GM21576 (cell line): ENCODE results near the gene RAD9A.

ENCODE experiments used
- ATAC-seq: cut with Tn5 transposase; IDR thresholded peaks from one replicate; pipeline ENCODE4 v1.9.1; 2021; ENCODE audit warnings: mild to moderate bottlenecking, moderate library complexity; ENCODE audit not compliant: unreplicated experiment

RAD9A gene

GRCh38 chr11:67407688-67408163 is 15.9 kb downstream of the RAD9A start:
- no peak for ATAC-seq

GRCh38 chr11:67408437-67409200 is 16.8 kb downstream of the RAD9A start:
- no peak for ATAC-seq

- peak; percentile 49 for ATAC-seq
These were observed 17.5 kb downstream of the RAD9A start for GRCh38 chr11:67409261-67409666.

DNA sequence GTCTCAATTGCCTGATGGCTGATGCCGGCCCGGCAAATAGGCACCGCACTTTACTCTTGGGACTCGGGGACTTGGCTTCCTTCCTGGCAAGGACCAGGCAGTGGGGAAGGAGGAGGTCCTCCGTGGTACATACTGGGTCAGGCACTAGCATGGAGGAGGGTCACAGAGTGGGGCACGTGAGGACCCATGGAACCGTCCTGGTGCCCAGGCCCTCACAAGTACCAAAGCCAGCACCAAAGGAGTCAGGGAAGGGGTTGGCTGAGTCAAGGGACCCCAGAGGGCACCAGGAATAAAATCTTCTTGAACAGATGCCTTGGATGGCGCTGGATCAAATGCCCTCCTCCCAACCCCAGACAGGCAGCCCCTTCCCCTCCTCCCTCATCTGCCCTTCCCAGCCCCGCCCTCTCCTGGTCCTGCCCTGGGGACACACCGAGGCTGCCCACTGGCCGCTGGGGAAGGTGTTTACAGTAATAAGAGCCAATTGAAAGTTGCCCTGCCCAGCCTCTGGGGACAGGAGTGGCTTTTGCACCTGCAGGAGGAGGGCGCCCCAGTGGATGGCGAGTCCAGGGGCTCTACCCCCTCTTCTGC is 18.1 kb downstream of the RAD9A start:
- ATAC-seq, result no peak

GRCh38 chr11:67410369-67410831 is 18.6 kb downstream of the RAD9A start:
- no peak for ATAC-seq

DNA sequence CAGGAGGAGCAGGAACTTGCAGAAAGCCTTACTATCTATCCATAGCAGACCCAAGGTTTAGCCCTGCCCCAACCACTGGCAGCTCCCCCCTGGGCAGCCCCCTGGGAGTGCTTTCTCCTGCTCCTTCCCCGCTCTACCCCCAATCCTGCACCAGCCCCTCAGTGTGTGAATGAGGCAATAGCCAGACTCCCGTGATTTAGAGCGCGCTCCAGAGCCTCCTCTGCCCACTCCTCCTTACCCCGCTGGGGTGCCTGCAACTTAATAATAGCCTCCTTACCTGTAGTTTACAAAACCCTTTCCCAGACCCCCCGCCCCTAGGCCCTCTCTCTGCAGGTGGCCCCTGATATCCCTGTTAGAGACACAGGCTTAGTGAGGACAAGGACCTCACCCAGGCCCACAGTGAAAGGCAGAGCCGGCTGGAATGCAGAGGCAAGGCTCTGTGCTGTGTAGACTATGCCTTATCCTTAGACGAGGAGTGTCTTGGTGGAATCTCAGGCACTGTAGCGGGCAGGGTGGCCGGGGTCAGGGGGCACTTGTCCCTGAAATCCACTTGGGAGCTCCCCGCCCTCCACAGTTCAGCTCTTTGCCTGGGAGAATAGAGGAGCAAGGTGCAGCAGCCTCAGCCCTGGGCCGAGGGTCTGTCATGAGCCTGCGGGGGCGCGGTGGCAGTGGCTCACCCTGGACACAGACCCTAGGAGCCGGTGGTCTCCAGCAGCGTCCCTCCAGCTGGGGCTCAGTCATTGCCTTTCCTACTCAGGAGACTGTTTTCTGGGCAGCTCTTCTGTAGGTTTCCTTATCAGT is 19.4 kb downstream of the RAD9A start:
- ATAC-seq, result no peak

DNA sequence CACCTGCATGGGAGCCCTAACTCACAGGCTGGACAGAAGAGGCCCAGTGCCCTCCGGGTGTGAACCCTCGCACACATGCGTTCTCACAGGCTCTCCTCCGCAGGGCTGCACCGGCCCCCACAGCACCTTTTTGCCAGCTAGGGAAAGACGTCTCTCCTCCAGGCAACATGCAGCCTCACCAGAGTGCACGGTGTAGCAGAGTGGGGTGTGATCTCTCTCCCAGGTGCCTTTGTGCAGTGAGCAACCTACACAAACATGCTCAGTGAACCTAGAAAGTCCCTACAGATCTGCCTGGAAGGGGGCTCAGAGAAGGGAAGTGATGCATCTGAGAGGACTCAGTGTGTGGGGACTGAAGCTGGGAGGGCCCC is 20.0 kb downstream of the RAD9A start:
- no peak for ATAC-seq

DNA sequence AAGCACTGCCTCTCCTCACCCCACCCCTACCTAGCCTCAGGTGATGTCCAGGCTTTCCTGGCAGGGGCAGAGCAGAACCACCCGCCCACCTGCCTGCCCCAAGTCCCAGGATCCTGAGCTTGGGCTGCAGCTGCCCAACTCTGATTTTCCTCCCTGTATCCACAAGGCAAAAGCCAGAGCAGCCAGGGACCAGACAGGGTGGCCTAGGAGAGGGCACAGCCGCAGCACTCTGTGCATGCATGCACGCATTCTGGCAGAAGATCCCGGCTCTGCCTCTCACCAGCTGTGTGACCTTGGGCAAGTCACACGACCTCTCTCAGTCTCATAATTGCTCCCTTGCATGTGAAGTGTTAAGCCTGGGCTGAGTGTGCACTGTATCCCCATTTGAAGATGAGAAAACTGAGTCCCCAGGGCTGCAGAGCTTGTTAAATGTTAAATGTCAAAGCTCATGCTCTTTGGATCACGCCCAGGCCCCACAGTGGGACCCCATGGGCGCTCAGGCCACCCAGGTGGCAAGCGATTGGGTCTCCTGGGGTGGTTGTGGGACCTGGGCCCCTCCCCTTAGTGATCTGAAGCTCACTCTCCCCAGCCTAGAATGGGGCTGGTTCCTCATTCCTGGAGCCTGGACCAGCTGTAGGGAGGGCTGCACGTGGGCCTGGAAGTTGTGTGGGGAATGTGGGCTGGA is 20.9 kb downstream of the RAD9A start:
- no peak for ATAC-seq

DNA sequence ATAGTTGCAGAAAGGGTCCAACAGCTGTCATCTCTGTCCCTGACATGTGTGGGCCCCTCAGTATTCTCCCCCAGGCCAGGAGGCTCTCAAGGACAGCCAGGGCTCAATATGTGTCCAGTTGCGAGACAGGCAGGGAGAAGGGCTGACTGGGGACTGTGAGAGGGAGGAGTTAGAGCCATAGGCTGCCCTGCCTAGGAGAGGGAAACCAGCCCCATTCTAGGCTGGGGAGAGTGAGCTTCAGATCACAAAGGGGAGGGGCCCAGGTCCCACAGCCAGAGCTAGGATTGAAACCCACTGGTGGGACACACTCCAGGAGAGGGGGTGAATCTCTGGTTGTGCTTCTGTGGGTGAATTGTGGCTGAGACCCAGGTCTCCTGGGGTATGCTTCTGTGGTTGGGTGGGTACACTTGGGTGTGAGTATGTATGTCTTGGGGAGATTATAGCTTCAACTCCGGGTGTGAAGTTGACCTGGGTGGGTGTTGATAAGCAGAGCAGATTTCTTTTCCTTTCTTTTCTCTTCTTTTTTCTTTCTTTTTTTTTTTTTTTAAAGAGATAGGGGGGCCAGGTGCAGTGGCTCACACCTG is 21.6 kb downstream of the RAD9A start:
- ATAC-seq, result no peak

- ATAC-seq, result no peak
These were observed 23.9 kb downstream of the RAD9A start, which contains the start of gene CARNS1 for GRCh38 chr11:67415501-67416304. Gene CARNS1 (plus strand): TSS chr11:67415678. CDS start chr11:67416200, 522 bp downstream.

DNA sequence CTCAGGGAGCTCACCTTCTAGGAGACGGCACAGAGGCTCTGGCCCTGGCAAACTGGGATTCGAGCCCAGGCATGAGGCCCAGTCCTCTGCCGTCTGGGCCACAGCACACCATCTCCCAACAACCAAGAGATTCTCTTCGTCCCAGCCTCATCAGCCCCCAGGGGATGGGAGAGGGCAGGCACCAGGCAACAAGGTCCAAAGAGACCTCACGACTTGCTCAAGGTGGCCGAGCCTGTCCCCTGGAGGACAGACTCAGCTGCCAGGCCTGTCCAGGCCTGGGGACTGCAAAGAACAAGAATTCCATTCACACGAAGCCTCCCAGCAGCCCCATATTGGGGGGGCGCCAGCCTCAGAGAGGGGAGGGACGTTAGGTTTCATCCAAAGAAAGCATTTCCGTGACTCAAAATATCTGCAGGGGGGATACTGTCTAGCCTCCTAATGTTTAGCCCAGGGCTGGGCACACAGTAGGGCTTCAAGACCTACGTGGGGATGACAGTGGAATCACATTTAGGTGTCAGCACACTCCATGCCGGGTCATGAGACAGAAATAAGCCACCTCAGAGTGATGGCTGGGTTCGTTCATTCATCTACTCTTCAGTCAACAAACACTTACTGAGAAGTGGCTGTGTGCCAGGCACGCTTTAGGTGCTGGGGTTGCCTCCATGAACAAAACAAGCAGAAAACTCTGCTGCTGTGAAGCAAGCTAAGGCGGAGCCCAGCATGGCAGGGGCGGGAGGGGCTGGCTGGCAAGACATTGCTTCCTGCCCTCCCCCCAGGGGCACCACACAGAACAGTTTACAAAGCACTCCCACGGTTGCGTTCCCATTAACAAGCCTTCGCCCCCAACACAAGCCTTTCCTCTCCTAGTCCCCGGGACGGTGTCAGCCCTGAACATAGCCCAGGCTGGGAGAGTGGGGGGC is 24.9 kb downstream of the RAD9A start:
- no peak for ATAC-seq

DNA sequence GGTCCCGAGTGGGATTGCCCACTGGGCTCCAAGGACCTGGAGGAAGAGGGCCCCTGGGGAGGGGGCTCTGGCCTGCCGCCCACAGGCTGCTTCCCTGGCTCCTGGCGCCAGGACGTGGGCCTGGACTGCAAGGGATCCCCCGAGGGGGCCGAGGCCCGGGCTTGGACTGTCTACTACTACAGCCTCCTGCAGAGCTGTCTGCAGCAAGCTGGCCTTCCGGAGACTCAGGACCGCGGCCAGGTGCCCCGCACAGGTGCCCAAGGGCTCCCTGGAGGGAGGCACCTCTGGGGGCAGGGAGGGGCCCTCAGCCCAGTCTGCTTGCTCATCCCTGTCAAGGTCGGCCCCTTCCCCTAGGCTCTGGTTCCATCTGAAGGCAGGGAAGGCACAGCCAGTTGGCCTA is 25.6 kb downstream of the RAD9A start:
- no peak for ATAC-seq

GRCh38 chr11:67418476-67419281 is 26.9 kb downstream of the RAD9A start:
- no peak for ATAC-seq

GRCh38 chr11:67419325-67420049 is 27.7 kb downstream of the RAD9A start:
- no peak for ATAC-seq

DNA sequence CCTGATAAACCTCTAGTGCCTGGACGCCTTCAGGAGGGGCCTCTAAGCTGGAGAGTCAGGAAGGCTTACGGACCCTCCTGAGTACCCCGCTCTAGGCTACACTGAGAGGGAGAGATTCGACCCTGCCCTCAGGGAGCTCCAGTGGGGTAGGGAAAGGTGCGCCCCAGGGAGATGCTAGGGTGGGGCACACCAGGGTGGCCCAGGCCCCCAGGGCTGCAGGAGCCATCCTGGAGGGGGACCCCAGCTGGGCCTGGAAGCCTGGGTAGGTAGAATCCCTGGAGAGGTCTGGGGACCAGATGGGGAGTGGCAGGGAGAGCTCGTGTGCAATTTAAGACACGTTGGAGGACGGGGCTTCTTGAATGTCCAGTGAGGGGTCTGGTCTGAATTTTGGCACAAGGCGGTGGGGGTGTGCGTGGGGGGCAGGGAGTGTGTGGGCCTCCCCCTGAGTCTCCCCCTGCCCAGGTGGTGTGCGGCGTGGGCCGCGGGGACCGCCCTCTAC is 28.4 kb downstream of the RAD9A start:
- no peak for ATAC-seq

DNA sequence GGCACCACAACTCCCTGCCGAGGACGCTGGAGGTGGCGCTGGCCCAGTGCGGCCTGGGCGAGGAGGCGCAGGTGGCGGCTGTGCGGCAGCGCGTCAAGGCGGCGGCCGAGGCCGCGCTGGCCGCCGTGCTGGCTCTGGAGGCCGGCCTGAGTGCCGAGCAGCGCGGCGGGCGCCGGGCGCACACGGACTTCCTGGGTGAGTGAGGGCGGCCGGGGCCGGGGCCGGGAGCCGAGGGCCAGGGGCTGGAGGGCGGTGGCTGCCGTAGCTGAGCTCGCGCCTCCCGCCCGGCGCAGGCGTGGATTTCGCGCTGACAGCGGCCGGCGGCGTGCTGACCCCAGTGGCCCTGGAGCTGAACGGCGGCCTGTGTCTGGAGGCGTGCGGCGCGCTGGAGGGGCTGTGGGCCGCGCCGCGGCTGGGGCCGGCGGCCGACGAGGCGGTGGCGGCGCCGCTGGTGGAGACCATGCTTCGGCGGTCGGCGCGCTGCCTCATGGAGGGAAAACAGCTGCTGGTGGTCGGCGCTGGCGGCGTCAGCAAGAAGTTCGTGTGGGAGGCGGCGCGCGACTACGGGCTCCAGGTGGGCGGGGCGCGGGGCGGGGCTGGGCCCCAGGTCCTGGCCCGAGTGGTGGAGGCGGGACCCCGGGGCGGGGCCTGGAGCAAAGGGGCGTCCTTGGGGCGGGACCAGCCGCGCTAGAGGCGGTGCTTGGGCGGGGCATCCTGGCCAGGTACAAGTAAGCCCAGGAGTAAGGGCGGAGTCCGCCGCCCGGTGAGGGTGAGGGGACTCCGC is 29.1 kb downstream of the RAD9A start:
- peak; percentile 73 for ATAC-seq
